Neural progenitor cell (in vitro differentiated cells): Measurements from ENCODE around the gene UBB.

ENCODE experiments used
- CTCF ChIP-seq: fragments of 200-600 bp; sonication (generic); IDR thresholded peaks from 2 replicates; pipeline ENCODE4 v1.5.1; 2017; ENCODE audit warnings: antibody characterized with exemption, mild to moderate bottlenecking
- EZH2 ChIP-seq: fragments of 200-600 bp; sonication (generic); IDR thresholded peaks from 2 replicates; pipeline ENCODE4 v1.6.1; 2017; ENCODE audit warnings: antibody characterized with exemption, mild to moderate bottlenecking, moderate library complexity

- no peak for TF ChIP-seq EZH2
- no peak for TF ChIP-seq CTCF
Measured at GRCh38 chr17:16423226-16423872, 42.5 kb downstream of the UBB start.
